ENCODE results near the gene FBXW7.

The FBXW7 gene

DNA sequence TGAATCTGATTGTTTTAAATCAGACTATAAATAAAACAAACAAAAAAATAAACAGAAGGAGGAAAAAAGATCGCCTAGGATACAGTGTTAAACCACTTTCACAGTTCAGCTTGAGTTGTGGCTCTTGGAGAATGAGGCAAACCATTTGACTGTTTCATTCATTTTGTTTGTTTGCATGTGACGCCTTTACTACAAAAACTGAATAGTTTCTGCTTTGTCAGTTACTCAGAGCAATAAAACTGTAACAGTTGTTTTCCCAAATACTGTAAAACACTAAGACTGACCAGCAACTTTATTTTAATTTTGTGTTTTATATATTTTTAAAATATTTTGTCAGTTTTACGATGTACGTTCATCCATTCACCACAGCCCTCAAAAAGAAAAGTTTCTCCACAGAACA lies 214.5 kb downstream of the FBXW7 start:
- no peak for DNase-seq

DNA sequence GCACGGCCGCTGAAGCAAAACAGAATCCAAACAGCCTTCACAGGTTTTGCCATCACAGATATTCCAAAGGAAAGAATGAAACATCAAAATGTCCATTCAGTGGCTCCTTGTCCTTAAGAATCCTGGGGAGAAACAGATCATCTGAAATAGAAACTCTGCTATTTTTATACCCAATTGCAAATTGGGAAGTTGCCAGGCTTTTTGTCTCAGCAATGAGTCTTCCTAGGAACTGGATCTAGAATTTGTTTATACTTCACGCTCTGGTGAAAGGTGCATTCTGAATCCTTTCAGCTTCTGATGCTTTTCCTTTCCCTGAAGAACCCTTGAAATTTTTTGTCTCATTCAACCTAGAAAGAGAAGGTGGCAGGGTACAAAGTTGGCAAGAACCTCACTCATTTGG lies 218.9 kb downstream of the FBXW7 start:
- no peak for DNase-seq

DNA sequence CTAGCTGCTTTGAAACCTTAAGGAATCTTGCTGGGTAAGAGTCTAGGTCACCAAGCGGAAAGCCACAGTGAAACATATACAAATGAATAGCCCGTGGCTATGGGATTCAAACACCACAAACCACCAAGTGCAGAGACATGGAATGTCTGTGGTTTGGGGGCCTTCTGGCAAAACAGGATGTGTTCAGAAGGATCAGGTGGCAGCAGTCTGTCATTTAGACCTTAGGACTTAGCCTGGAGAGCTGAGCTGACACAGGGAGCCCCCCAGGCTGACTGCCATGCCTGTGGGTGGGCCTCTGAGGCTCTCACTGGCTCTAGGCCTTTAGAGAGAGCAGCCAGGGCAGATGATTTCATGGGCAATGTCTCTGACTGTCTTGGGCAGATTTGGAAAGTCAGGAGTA lies 225.6 kb downstream of the FBXW7 start:
- DNase-seq = no peak

DNA sequence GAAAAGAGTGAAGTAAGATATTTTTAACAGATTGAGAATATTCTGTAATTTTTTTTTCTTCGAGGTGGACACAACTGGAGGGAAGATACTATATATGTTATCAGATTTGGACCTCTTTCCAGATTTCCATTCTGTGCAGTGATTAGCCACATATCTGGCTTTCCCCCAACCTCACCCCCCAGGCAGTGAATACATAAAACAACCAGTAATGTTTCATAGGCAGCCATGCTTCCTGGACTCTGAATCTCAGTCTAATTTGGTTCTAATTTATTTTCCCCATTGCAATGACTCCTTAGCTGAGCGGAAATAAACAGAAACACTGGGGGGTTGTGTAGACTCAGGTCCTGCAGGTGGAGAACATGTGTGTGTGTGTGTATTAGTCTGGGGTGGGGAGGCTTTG lies 226.5 kb downstream of the FBXW7 start:
- DNase-seq = no peak

DNA sequence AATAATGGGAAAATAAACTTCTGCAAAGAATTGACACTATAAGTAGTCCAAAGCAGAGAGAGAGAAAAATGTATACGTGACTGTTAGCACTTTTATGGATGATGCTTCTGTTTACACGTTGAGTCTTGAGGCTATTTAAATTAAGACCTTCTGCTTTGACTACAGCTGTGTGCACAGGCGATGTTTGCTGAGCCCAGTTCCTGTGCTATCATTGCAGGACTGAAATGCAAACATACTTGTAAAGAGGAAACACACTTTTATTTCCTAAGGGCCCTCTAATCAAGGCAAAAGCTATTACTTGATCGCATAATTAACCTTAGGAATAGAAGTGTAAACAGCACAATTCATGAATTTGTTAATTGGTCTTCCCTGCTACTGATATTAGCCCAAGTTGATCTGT lies 226.9 kb downstream of the FBXW7 start:
- no peak for DNase-seq

DNA sequence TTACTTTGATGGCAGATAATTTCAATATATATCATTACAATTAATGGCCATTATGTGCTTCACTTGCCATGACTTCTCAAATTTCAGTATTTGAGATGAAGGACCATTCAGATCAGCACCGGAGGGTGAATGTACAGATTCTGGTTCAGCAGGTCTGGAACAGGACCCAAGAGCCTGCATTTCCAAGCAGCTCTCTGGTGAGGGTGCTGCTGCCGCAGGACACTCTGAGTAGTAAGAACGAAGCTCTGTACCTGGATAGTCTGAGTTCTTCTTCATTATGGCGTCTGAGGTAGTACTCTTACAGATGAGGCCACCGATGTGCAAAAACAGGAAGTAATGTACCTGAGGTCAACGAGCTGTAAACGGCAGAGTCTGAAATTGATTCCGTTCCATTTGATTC lies 228.2 kb downstream of the FBXW7 start:
- DNase-seq = no peak

DNA sequence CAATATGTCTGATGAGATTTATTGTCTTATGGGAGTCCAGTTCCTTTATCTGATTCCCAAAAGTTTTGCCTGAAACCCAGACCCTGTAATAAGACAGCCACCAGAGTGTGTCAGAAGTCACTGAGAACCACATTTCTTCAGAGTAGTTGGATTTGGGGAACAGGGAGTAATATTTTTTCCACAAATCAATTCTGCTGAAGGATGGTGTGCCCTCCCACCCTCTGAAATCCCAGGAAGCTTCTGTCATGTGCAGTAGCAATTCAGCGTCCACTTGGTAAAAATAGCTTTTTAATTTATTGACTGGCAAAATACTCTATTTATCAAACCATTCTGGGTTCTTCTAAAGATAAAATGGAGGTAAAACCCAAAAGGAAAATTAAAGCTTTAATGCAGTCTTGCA lies 229.4 kb downstream of the FBXW7 start:
- DNase-seq = no peak

DNA sequence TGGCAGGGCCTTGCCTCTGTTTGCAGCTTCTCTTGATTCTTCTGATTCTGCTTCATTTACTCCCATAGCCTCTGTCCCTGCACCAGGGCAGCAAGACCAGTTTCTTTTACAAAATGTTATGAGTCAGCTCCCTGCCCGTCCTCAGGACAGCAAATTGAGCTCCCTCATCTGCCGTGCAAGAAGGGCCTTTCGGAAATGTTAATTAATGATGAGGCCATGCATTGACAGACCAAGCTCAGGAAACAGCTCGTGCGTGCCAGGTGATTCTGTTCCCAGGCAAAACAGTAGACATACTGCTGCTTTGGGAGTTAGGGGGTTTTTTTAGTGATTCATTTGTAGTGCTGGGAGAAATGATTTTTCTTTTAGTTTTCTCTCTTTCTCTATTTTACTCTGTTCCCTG lies 231.7 kb downstream of the FBXW7 start:
- DNase-seq = no peak

DNA sequence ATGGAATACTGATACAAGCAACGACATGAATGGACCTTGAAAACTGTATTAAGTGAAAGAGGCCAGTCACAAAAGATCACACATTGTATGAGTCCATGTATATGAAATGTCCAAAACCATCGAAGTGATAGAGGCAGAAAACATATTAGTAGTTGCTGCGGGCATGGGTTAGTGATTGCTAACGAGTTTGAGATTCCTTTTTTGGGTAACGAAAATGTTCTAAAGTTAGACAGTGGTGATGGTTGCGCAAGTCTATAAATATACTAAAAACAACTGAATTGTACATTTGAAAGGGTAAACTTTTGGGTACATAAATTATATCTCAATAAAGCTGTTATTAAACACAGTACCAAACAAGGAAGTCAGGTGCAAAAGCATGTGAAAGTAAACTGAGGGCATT lies 234.5 kb downstream of the FBXW7 start:
- no peak for DNase-seq

DNA sequence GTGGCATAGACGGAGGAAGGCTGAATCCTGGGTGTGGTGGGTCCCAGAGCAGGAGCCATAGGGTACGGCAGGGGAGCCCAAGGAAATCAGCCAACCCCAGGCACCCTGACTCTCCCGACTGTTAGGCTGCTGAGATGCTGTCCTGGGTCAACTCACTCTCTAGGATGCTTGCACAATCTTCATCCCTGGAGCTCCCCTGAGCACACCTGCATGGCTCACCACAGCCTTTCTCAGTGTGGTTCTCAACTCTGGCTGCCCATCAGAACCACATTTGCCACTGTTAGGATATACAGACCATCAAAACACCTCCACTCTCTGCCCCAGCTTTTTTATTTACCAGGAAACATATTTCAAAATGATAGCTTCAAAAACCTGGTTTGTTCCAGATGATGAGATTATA lies 236.3 kb downstream of the FBXW7 start:
- no peak for DNase-seq

DNA sequence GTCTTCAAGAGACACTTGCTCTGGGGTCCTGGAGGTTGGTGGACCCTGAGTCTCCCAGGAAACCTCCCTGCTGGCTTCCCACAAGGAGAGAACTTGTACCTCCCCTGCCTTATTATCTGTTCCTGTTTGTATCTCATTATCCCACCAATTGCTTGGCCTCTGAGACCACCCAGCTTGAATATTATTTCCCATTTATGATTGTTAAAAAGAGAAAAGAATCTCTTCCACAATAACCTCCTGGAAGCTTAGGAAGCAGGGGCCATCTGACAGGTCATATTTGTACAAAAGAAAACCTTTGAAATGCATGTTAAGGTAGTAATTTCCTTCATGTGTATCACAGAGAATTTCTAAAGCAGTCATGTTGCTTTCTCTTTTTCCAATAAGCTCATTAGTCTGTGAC lies 239.5 kb downstream of the FBXW7 start:
- DNase-seq = no peak

DNA sequence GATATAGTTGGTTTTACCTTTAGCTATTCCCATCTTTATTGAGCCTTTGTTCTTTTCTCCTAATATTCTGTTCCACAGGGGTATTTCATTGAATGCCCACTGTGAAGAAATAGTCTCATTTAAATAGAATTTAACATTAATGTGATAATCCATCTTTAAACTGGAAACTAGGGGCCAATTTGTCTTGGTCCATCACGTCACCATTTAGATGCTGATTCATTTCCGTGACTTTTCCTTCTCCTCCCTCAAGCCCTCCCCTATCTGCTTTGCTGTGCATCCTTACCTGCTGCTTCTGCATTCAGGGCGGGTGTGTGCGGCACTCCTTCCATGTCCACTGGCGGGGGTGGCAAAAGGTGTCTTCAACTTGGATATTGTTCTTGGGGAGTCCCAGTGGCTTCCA lies 241.1 kb downstream of the FBXW7 start:
- no peak for DNase-seq

DNA sequence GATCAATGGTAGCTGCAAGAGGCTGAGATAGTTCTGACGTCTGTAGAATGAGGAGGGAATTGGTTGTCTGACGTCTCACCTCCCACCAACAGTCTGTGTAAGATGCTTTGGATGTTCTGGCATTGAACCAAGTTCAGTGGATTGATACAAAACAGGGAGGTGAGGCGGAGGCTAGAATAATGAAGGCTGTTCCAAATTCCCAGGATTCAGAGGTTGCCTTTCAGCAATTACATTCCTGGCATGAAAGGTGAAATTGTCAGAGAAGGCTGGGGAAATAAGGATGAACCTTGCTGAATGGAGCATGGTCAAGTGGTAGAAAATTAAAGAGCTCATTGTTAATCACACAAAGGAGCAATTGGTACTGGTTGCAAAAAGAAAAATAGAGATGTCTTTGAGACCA lies 241.6 kb downstream of the FBXW7 start:
- no peak for DNase-seq

DNA sequence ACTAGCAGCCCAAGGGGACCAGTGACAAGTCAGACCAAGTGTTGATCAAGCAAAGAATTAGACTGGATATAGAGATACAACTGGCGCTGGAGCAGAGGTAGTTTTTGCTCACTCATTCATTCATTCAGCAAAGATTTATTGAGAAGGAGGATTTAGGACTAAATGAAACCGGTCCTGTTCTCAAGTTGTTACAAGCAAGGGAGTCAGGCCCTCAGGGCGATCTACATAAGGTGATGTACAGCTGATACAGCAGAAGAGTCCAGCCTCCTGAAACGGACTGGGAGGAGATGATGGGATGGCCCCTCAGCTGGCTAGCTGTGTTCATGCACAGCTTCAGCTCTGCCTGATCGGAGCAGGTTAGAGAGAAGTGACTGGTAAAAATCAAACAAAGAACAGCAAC lies 242.4 kb downstream of the FBXW7 start:
- DNase-seq = no peak

DNA sequence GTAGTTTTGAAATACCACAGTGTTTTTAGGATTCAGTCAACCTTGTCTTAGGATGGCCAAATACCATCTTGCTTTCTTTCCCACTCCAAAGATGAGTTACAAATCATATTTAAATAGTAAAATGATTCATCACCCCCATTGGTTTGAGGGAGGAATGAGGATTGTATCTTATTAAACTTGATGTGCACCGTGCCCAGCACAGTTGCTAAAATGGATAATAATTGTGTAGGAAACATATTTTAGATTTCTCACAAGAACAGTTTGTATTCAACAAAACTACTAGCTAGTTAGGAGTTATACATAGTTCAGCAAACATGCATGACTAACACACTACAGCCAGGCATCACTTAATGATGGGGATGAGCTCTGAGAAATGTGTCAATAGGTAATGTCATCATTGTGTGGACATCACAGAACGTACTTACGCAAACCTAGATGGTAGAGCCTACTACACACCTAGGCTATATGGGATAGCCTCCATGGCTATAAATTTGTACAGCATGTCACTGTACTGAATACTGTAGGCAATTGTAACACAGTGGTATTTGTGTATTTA lies 245.4 kb downstream of the FBXW7 start:
- DNase-seq = no peak

DNA sequence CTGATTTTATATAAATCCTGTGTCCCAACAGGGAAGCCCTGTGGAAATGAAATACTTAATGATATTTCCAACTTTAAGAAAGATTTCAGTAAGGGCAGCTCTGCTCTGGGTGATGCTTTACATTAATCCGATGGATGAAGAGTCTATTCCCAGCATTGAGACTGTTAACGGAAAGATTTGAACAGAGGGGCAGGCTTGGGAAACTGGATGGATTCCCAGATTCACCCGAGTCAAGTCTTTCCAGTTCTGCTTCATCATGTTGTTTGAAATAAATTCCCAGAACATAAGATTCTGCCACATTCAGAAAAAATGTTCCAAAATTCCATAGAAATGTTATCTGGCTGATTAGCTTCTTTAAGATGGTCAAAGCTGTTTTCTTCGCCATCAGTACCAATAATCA lies 246.0 kb downstream of the FBXW7 start:
- no peak for DNase-seq

DNA sequence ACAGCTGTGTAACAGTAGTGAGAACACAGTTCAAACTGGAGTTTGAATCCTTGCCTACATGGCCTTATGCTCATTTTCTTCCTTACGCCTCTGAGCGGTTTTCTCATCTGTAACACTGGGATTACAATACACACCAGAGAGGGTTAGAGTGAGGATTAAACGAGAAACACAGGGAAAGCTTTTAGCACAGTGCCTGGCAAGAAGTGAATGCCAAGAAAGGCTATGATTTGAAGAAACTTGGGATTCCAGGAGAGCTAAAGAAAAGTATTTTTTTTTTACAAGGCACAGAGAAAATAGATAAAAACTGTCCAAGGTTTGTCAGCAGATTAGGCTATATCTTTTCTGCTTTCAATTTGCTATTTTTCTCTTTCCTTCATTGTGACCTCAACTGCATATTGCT lies 246.4 kb downstream of the FBXW7 start:
- no peak for DNase-seq

DNA sequence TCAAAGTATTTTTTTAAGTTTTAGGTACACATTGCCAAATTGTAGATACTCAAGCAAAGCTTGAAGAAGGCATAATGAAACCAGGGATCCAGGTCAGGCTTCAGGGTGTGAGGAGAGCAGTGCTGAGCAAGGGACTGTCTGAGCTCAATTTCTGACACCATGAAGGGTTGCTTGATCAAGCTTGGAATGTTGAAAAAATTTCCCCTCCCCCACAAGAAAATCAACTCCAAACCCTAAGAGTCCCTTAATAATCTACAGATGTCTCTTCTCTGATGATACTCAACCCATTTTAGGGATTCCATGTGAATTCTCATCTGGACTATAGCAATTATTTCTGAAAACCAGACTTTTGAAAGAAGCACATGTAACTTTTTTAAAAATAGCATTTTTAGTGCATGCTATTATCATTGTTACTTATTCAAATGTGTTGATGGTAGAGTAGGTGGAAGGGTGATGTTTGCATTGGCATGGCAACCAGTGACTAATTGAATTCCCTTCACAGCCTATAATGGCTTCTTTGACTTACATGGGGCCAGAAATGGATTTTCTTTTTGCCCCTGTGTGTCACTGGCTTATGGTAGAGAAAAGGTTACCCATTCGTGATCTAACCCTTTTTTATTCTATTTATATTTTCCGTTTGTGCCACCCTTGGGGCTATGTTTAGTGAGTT lies 252.0 kb downstream of the FBXW7 start:
- no peak for DNase-seq

DNA sequence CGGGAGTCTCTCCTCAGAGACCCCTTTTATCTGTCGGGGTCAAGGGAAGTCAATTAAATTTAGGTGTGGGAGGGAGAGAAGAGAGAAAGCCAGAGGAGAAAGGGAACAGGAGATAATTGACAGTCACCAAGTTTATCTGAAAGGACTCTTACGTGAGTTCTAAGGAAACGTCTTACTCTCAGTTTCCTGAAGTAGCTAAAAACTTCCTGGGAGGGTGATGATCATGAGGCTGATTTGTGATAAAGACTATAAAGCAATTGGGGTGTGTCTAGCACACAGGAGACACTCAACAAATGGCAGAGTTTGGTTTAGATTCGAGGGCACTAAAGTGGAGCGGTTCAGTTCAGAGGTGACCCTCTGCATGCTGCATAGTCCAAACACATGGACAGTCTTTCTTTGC lies 254.1 kb downstream of the FBXW7 start:
- no peak for DNase-seq

DNA sequence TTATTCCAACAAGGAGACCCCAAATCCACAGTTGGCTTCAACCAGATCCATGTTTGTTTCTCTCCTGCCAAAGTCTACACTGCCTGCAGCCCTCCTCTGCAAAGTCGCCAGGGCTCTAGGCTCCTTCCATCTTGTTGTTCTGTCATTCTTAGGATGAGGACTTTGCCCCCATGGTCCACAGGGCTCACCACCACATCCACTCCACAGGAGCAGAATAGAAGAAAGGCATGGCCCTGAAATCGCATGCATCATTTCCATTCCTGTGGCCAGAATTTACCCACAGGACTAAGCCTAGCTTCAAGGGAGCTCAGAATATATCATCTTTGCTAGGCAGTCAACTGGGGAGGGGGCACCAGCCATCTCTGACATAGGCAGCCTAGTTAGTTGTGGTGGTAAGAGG lies 254.7 kb downstream of the FBXW7 start:
- no peak for DNase-seq

DNA sequence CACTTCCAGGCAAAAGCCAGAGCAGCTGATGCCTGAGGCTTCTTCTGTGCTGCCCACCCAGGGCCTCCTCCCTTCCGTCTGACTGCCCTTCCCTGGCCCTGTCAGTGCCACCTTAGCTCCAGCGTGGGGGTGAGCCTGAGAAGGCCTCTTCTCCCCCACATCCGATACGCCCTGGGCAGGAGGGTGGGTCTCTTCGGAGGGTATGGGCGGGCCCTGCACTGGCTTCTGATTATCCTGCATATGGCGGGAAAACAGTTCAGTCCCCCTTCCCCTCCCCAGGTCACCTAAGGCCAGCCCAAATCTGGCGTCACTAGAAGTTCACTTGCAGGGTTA lies 256.7 kb downstream of the FBXW7 start:
- no peak for DNase-seq

DNA sequence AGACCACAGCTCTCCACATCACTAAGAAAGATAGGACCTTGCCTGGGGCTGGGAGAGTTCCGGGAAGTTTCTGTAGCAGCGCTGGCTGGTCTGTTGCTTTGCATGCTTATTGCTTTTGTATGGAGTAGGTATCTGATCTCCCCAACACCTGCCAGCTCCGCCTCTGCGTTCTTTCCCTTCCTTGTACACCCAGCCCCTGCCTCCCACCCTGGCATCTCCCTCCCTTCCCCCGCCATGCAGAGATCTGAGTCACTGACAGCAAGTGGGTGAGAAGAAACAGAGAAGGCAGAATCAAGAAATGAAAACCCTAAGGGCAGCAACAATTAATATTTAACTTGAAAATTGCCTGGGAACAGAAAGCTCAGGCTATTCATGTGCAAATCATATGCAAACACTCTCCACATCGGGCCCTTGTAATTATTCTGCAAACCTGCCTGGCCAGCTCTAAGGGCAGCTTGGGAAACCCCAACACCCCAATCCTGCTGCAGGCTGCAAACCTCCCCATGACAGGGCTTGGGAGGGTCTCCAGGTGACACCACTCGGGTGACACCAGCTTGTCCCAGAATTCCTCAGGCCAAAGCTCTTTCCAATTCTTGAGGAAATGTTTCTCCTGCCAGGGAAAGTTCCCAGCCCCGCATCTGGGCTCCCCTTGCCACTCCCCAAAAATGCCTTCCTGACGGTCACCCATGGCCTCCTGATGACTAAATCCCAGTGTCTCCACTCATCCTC lies 257.2 kb downstream of the FBXW7 start:
- no peak for DNase-seq

DNA sequence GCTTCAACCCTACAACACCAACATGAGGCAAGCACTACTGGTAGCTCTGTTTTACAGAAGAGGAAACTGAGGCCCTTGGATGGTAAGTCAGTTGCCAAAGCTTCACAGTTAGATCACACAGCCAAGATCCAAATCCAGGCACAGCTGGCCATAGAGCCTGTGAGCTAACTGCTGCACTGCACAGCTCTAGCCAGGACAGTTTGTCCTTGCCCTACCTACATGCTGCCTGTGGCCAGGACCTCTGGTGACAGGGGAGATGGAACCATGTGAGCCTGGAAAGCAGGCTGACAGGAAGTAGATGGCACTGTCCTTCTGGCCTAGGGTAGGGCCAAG lies 257.8 kb downstream of the FBXW7 start:
- no peak for DNase-seq

DNA sequence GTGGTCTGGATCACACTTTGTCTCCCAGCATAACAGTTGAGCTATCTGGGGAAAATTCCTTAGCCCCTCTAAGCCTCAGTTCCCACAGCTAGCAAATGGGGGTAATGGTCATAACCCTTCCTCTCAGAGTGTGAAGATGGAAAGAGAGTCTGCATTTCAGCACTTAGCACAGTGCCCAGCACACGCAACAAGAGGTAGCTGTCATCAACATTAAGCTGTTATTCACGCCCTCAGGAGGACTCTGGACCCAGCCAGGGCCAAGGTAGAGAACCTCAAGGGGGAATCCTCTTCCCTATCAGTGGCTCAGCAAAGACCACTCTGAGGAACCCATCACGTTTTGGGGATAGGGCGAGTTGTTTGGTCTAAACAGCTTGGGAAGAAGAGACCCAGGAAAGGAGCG lies 258.6 kb downstream of the FBXW7 start:
- DNase-seq = no peak

DNA sequence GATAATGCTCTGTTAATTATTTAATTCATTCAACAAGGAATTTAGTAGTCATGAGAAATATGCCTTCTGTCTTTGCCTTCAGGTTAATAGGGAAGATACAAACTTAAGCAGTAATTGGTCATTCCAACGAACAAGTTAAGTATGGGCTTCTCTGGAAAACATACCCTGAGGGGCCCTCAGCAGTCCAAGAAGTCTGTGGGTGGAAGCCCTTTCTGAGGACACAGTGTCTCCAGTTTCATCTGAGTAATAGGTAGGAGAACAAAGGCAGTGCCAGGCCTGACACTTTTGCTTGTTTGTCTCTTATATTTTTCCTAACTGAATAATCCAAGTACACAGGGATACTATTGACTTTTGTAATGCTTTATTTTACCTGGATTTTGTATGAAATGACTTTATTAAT lies 262.5 kb downstream of the FBXW7 start:
- no peak for DNase-seq
